ENCODE measurements around the gene NLRX1. TPM values are rescaled to one million over a fixed set of nuclear protein-coding genes. Genes with fewer than 3 reads are reported as not detected.

The NLRX1 gene
- polyA plus RNA-seq, 1 of the 3 experiments (the other 2 are of a cell fraction), result 13.7 TPM

- DNase-seq, result no peak
- ChIA-PET CTCF (interaction anchor here (1.3 to 1.4 kb wide), 3 partner anchors 10 to 25 kb away, joined by 3 to 4 read pairs (median 3); no protein-coding TSS in a partner anchor), POLR2A (no interaction called here)
- H3K27ac ChIP-seq (ENCODE audit: low read depth in 2 of 2, low read length in 1 of 2), result no peak overlapping the region
- no peak overlapping the region for H3K4me3 ChIP-seq (ENCODE audit: low read depth in 2 of 2, low read length in 1 of 2)
- no peaks in the 10 kb centered on the region for H3K27me3 ChIP-seq (ENCODE audit: insufficient read depth)
- H3K36me3 ChIP-seq (replicated peaks in 1 of 2; ENCODE audit: control insufficient read depth in 1 of 2, insufficient read depth in 2 of 2, low read length in 1 of 2), result no peaks in the 10 kb centered on the region
- no peaks in the 10 kb centered on the region for H3K79me2 ChIP-seq (ENCODE audit: insufficient read depth)
- TF ChIP-seq USF1 (IDR thresholded peaks at IDR 0.05; ENCODE audit: borderline replicate concordance, low read depth) (no peak), SMC3 (IDR thresholded peaks at IDR 0.05; ENCODE audit: low read depth, low read length) (no peak), REST (IDR thresholded peaks at IDR 0.05; ENCODE audit: low read depth, low read length) (no peak), ZBTB33 (IDR thresholded peaks at IDR 0.05; ENCODE audit: borderline replicate concordance, low read depth) (no peak)
- no peaks in the 10 kb centered on the region for H3K9me3 ChIP-seq
- no peaks in the 10 kb centered on the region for H3K9me2 ChIP-seq
- H3K9ac ChIP-seq, result no peak overlapping the region
- no peaks in the 10 kb centered on the region for H4K20me1 ChIP-seq (ENCODE audit: insufficient read depth)
- H3F3A ChIP-seq (replicated peaks; ENCODE audit: insufficient read depth), result peaks cover 12% of the 10 kb centered on the region
- H2AFZ ChIP-seq (ENCODE audit: low read depth), result no peak overlapping the region
- peaks cover 5 to 8% of the 10 kb centered on the region in 2 experiments; a peak in 2 of 4 replicates for H3K4me1 ChIP-seq (ENCODE audit: control insufficient read depth in 1 of 2, insufficient read depth in 2 of 2, low read depth in 1 of 2, low read length in 1 of 2)
- 75% methylated on average over 6 of the region's 6 CpGs for WGBS (ENCODE audit: low lambda C conversion rate)
- H3K4me2 ChIP-seq, result no peak overlapping the region
Observed at GRCh38 chr11:119167933-119168332, 592 bp upstream of the NLRX1 start.

GRCh38 chr11:119169282-119169719 is 776 bp downstream of the NLRX1 start:
- 51% methylated on average over 7 of the region's 15 CpGs for WGBS (ENCODE audit: low lambda C conversion rate)
- Histone ChIP-seq H3K4me1 (ENCODE audit: control insufficient read depth in 1 of 2, insufficient read depth in 2 of 2, low read depth in 1 of 2, low read length in 1 of 2) (peaks cover 5 to 8% of the 10 kb centered on the region in 2 experiments; a peak in 2 of 4 replicates), H2AFZ (ENCODE audit: low read depth) (peak overlapping the region; percentile 95; the same call in 1 of the 2 replicates), H3K36me3 (replicated peaks in 1 of 2; ENCODE audit: control insufficient read depth in 1 of 2, insufficient read depth in 2 of 2, low read length in 1 of 2) (peaks cover 0 to 6% of the 10 kb centered on the region in 2 experiments), H3K27me3 (ENCODE audit: insufficient read depth) (no peaks in the 10 kb centered on the region), H3K4me2 (peak overlapping the region; percentile 97), H3K27ac (ENCODE audit: low read depth in 2 of 2, low read length in 1 of 2) (peak overlapping the region; percentile 55 to 74), H3K79me2 (ENCODE audit: insufficient read depth) (no peaks in the 10 kb centered on the region), H3F3A (replicated peaks; ENCODE audit: insufficient read depth) (peaks cover 12% of the 10 kb centered on the region), H3K4me3 (ENCODE audit: low read depth in 2 of 2, low read length in 1 of 2) (peak overlapping the region; percentile 61 to 76), H4K20me1 (ENCODE audit: insufficient read depth) (no peaks in the 10 kb centered on the region), H3K9me2 (no peaks in the 10 kb centered on the region), H3K9me3 (no peaks in the 10 kb centered on the region), H3K9ac (peak overlapping the region; percentile 86)
- ChIA-PET POLR2A (interaction anchor here (1.0 to 1.2 kb wide), 3 partner anchors 9 to 67 kb away, joined by 3 to 4 read pairs (median 3); partner anchors contain the start of gene C2CD2L), CTCF (interaction anchor here (0.6 to 3.2 kb wide), 23 partner anchors 8 to 205 kb away, joined by 3 to 32 read pairs (median 5); partner anchors contain the start of genes CBL and NHERF4)
- no peak for DNase-seq
- TF ChIP-seq GATA2 (CRISPR knock-in tag; IDR thresholded peaks at IDR 0.05) (no peak), RFX5 (IDR thresholded peaks at IDR 0.05; ENCODE audit: low read length) (no peak), JUND (IDR thresholded peaks at IDR 0.05) (no peak), NFIC (IDR thresholded peaks at IDR 0.05; ENCODE audit: borderline replicate concordance) (no peak), REST (IDR thresholded peaks at IDR 0.05; ENCODE audit: low read depth, low read length) (no peak), USF2 (IDR thresholded peaks at IDR 0.05; ENCODE audit: borderline replicate concordance, low read depth, low read length) (no peak), PBX3 (IDR thresholded peaks at IDR 0.05) (no peak), FOXJ3 (CRISPR knock-in tag; IDR thresholded peaks at IDR 0.05) (no peak), RXRA (IDR thresholded peaks at IDR 0.05; ENCODE audit: borderline replicate concordance, low read depth) (no peak)
